HG02852 (cell line): Measurements from ENCODE around the gene KLKB1.
"Not testable (repeated sequence)": the region's sequence is repeated elsewhere in the genome, so short reads cannot be mapped to it uniquely, and the experiment has no call there.

Source experiments
- ATAC-seq: cut with Tn5 transposase; IDR thresholded peaks from one replicate; pipeline ENCODE4 v1.9.1; 2021; ENCODE audit warnings: mild to moderate bottlenecking, moderate library complexity; ENCODE audit not compliant: unreplicated experiment

KLKB1 gene

GRCh38 chr4:186264660-186265059, 37.4 kb downstream of the KLKB1 start:
- ATAC-seq = no peak

- ATAC-seq = not testable (repeated sequence)
Measured at GRCh38 chr4:186265250-186265649, 37.9 kb downstream of the KLKB1 start.

GRCh38 chr4:186265683-186266652, 38.7 kb downstream of the KLKB1 start, which contains the start of gene F11:
F11 (plus strand) TSS chr4:186266189; CDS start chr4:186267137, 948 bp downstream.
- ATAC-seq = no peak

DNA sequence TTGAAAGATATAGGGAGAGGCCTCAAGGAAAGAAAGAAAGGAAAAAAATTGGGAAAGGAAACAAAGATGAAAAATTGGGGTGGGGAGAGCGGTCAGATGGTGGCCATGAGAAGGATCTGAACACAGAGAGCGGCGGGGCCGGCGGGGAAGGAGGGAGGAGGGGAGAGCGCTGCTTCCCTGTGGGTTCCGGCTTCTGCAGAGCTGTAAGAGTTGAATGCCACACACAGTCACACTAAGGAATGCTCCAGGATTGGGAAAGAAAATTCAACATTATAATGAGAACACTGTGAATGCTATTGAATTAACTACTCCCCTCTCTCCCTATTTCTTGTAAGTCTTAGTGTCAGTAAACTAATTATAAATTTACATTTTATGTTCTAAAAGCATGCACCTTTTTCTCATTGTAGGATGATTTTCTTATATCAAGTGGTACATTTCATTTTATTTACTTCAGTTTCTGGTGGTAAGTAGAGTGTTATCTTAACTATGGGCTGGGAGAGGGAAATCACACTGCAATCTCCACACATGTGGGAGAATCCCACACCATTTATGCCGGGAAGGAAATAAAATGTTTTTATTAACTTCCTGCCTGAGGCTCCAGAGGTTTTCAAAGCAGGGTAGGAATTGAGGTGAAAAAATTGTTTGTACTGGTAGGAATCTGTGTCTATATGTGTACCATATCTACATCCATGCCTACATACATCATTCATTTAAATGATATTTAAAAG, 39.6 kb downstream of the KLKB1 start:
- ATAC-seq = no peak

DNA sequence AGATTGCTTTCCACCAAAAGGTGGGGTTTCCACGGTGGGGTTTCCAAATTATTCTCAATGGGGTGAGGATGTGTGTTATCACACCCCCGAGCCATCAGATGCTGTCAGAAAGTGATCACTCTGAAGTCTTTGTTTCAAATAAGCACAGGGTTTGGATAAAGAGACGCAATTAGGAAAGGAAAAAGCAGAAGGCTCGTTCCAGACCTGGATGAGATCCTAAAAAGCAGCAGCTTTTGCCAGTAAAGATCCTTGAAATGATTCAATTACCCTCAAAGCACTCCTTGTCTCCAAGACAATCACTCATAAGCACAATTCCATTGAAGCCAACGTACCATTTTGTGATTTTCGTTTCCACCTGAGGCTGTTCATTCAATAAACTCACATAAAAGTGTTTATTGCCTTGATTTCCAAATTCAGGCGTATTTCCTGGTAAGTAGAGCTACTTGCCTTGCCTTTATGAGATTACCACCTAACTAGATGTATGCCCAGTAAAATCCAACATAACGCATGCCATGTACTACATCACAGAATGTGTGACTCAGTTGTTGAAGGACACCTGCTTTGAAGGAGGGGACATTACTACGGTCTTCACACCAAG, 43.9 kb downstream of the KLKB1 start:
- ATAC-seq = no peak

- ATAC-seq = no peak
Measured at GRCh38 chr4:186272699-186273391, 45.5 kb downstream of the KLKB1 start.

DNA sequence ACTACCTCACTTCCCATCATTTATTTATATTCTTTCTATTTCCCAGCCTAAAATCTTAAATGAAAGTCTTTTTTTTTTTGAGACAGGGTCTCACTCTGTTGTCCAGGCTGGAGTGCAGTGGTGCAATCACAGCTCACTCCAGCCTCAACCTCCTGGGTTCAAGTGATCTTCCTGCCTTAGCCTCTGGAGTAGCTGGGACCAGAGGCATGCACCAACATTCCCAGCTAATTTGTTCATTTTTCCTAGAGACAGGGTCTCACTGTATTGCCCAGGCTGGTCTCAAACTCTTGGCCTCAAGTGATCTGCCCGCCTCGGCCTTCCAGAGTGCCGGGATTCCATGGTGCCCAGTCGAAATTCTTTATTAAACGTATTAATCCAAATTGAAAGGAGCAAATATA, 46.1 kb downstream of the KLKB1 start:
- not testable (repeated sequence) for ATAC-seq

- ATAC-seq = no peak
Measured at GRCh38 chr4:186283311-186283710, 56.0 kb downstream of the KLKB1 start.

GRCh38 chr4:186285147-186285546, 57.8 kb downstream of the KLKB1 start:
- no peak for ATAC-seq

DNA sequence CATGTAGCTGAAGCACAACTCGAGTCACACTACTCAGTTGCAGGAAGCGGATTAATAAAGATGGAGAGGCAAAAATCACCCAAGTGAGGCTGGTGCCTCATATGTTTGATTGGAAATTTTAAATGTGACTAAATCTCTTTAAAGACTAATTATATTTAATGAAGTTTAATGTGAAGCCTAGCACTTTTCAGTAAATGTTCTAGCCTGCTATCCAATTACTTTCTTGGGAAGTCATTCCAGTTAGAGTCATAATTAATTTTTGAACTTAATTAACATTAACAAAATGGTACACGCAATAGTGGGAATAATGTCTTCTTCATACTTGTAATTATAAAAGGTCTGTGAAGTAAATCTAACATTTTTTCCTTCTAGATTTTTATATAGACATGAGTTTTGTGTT, 59.3 kb downstream of the KLKB1 start:
- no peak for ATAC-seq

DNA sequence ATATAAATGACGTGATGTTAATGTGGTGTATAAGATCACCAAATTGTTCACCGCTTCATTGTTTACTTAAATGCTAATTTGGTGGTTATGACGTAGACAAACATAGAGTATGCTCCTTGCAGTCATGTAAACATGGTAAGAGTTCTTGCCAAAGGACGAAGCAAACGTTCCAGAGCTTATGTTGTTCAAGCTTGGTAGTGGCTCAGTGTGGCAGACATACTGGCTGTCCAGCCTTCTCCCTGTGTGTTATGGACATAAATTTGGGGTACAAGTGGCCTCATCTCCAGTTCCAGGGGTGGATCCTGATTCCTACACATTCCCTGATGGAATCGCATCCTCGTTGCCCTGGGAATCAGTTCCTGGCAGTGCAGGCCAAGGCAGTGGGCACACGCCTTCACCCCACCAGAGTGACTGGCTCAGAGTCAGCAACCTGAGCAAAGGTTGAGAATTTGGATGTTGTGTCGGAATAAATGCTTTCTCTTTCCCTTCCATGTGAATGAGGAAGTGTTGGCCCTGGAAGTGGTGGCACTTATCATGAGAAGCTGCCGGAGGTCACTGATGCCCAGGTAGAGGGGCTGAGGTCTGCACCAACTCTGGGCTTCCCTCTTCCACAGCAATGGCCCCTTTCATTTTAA, 64.1 kb downstream of the KLKB1 start:
- no peak for ATAC-seq

- ATAC-seq = no peak
Measured at GRCh38 chr4:186294160-186294559, 66.9 kb downstream of the KLKB1 start.

GRCh38 chr4:186296481-186296880, 69.2 kb downstream of the KLKB1 start:
- no peak for ATAC-seq

DNA sequence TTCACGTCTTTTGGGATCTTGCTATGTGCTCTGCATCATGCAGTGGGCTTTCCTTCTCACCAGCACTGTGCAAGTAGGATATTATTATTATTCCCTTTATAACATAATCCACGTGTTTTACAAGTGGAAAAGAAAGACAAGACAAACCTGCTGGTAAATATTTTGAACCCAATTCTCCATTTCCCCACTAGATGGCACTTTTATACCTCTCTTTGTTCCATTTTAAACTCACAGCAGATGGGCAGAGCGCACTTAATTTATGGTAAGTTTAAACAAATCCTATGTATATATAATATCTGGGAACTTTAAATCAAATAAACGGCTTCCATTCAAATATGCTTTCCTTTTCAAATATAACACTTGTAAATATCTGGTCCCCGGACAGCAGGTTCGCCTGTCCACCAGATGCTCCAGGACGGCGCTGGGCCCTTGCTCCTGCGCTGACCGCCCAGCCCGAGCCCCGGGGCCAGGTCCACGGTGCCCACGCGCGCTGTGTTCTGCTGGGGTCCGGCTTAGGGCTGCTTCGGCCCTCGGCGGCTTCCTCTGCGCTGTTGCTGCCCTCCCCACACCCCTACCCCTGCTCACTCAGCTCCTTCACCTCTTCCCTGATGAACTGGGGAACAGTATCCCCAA, 69.8 kb downstream of the KLKB1 start:
- ATAC-seq = no peak

DNA sequence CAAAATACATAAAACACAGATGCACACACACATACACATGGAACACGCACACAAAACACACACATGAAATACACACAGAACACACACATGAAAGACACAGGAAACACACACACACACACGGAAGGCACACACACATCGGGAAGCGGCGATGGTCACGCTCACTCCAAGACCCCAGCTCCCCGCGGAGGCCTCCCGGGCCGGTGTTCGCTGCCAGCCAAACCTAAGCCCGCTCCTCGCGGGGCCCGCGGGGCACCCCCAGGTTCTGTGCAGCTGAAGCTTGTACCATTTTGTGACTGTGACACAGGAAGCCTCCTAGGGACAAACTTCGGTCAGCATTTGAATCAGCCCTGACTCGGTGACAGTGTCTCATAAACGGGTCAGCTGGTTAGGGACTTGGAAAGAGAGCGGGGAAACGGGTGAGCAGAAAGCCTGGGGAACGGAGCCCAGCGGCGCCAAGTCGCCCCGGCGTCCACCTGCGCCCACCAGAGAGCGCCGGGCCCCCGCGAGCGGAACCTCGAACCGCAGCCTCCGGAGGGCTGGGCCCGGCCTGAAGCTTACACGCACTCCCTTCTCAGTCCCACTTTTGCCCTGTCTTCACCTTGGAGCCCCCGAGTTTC, 70.8 kb downstream of the KLKB1 start:
- ATAC-seq = no peak

DNA sequence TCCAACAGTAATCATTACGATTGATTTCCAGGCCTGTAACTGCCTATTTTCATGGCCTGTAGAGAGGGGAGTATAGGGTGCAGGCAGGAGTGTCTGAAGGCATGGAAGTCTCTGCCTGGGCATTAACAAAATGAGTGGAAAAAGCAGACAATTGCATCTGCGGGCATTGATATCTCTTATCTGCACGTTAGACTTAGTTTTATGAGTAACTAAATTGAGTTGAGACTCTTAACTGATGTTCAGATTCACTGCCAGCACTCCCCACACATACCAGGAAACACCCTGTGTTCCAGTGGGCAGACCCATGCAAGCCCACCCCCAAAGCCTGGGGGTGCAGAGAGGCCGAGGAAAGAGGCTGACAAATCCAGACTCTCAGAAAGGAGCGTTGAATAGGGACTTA, 72.0 kb downstream of the KLKB1 start:
- no peak for ATAC-seq

- no peak for ATAC-seq
Measured at GRCh38 chr4:186300659-186301390, 73.5 kb downstream of the KLKB1 start.

DNA sequence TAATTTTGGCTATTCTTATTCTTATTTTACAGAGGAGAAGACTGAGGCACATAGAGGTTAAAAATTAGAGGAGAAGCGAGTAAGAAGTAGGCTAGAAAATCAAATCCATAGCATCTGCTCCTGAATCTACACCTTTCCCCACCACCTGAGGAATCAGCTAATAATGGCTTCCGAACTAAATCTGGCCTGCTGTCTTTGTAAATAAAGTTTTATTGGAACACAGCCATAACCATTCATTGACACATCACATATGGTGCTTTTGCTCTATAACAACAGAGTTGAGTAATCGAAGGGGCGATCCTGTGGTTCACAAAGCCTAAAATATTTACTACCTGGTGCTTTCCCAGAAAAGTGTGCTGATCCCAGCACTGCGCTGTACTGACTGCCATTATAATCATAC, 76.9 kb downstream of the KLKB1 start:
- no peak for ATAC-seq
